ENCODE data around the gene ZNF831.

ZNF831 gene

DNA sequence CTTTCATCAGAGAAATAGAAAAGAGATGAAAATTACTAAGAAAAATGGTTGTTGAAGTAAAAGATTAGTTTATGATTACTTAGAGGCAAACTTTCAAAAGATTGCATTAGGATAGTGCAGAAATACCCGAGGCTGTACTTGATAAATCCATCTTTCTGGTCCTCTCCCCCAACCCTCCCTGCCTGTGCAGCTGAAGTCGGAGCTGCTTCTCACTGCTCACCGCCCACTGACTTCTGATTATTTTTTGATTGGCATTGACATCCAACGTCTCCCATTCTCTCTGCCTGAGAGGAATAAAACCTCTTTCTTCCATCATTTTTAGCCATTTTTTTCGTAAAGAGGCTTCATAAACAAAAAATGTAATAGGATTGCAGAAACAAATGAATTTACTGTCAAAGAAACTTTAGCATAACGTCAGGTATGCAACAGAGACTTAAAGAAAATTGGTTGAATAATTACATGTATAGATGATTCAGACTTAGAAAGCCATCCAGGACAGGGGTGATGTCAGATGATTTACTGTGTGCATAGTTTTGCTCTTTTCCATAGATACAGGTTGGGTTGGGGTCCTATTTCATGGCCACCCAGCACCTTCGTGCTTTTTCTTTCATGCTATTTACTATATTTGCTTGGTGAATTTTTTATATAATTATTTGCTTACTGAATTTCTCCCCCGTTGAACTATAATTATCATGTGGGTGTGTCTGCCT lies 83.2 kb downstream of the ZNF831 start:
- H3K4me3 ChIP-seq (ENCODE audit: low read depth, low read length), result no peak overlapping the region
- H3K27ac ChIP-seq, result no peak overlapping the region
- H3K27me3 ChIP-seq (ENCODE audit: insufficient read depth, low read depth, severe bottlenecking), result no peaks in the 10 kb centered on the region
- DNase-seq, result no peak
- H3K9me3 ChIP-seq (ENCODE audit: severe bottlenecking), result peaks cover 3% of the 10 kb centered on the region
- H3K36me3 ChIP-seq, result no peaks in the 10 kb centered on the region
- TF ChIP-seq, protein P1, sequence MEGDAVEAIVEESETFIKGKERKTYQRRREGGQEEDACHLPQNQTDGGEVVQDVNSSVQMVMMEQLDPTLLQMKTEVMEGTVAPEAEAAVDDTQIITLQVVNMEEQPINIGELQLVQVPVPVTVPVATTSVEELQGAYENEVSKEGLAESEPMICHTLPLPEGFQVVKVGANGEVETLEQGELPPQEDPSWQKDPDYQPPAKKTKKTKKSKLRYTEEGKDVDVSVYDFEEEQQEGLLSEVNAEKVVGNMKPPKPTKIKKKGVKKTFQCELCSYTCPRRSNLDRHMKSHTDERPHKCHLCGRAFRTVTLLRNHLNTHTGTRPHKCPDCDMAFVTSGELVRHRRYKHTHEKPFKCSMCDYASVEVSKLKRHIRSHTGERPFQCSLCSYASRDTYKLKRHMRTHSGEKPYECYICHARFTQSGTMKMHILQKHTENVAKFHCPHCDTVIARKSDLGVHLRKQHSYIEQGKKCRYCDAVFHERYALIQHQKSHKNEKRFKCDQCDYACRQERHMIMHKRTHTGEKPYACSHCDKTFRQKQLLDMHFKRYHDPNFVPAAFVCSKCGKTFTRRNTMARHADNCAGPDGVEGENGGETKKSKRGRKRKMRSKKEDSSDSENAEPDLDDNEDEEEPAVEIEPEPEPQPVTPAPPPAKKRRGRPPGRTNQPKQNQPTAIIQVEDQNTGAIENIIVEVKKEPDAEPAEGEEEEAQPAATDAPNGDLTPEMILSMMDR (IDR thresholded peaks at IDR 0.05; ENCODE audit: low read depth, low read length), result no peak

DNA sequence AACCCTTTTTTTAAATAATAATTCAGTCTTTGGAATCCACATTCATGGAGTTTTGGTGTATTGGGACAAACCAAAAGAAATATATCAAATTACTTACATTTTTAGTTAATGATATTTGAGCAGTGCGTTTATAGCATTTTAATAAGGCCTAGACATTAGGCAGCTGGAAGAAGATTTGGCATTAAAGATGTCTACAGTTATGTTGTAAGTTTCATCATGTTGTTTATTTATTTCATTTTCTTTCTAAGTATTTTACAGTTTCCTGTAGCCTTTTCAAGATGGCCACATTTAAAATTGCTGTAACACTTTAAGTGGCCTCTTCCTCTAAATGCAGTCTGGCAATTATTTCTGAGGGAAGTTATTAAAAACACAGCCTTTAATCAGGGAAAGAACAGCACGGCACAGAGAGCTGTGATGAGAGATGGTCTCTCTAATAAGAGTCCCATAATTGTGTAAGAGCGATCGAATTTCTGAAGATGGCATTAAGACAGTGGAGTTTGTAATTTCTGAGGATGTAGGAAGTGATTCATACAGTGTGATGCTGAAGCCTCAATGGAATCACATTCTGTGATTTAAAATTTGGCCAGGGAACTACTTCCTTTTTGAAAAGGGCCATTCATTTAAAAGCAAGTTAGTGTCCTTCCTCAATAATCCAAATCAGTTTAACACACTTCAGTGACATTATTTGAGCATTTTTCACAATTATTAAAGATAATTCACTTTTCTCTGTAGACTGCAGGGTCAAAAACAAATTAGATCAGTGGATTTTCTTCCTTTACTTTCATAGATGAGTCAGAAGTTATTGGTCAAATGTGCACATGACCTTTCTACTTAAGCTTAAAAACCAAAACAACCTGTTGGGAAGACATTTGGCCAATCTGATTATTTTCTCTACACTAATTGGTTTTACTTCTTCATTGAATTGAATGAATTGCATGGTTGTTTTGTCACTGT lies 84.4 kb downstream of the ZNF831 start:
- Histone ChIP-seq H3K27me3 (ENCODE audit: insufficient read depth, low read depth, severe bottlenecking) (no peaks in the 10 kb centered on the region), H3K4me3 (ENCODE audit: low read depth, low read length) (no peak overlapping the region), H3K9me3 (ENCODE audit: severe bottlenecking) (peaks cover 3% of the 10 kb centered on the region), H3K27ac (no peak overlapping the region), H3K36me3 (no peaks in the 10 kb centered on the region)
- no peak for DNase-seq
- TF ChIP-seq, protein P1 (IDR thresholded peaks at IDR 0.05; ENCODE audit: low read depth, low read length), result no peak

DNA sequence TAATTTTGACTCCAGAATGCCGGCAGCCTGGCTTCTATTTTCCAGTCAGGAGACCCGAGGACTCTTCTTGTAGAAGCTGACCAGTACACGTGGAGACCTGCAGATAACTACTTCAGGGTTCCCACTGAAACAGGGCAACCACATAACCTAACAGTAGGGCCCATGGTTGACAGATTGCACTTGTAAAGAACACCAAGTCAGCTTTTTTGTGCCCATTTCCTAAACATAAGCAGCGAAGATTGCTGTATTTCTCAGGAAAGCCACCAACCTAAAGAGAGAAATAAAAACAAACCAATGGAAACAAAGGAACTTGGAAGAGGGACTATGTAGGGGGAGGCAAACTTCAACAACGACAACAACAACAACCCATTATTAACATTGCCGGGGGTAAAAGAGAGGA lies 86.7 kb downstream of the ZNF831 start:
- H3K4me3 ChIP-seq (ENCODE audit: low read depth, low read length), result no peak overlapping the region
- no peaks in the 10 kb centered on the region for H3K36me3 ChIP-seq
- no peak overlapping the region for H3K27ac ChIP-seq
- no peaks in the 10 kb centered on the region for H3K27me3 ChIP-seq (ENCODE audit: insufficient read depth, low read depth, severe bottlenecking)
- TF ChIP-seq, protein P1 (IDR thresholded peaks at IDR 0.05; ENCODE audit: low read depth, low read length), result no peak
- peaks cover 3% of the 10 kb centered on the region for H3K9me3 ChIP-seq (ENCODE audit: severe bottlenecking)
- DNase-seq, result no peak

DNA sequence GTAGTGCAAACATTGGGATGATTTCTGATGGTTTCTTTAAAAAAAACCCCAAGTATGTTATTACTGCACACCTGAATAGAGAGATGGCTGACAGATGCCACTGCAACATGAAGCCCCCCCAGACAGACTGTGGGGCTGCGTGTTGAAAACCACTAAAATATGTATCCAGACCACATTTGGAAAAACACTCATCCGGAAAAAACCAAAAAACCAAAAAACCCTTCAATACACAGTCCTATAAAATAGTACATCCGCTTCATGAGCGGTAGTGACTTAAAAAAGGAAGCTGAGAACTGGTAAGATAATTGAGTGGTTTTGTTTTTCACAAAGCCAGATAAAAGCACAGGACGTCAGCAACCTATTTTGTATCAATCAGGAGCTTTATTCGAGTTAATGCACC lies 89.7 kb downstream of the ZNF831 start:
- no peaks in the 10 kb centered on the region for H3K27me3 ChIP-seq (ENCODE audit: insufficient read depth, low read depth, severe bottlenecking)
- H3K27ac ChIP-seq, result no peak overlapping the region
- TF ChIP-seq, protein P1 (IDR thresholded peaks at IDR 0.05; ENCODE audit: low read depth, low read length), result no peak

DNA sequence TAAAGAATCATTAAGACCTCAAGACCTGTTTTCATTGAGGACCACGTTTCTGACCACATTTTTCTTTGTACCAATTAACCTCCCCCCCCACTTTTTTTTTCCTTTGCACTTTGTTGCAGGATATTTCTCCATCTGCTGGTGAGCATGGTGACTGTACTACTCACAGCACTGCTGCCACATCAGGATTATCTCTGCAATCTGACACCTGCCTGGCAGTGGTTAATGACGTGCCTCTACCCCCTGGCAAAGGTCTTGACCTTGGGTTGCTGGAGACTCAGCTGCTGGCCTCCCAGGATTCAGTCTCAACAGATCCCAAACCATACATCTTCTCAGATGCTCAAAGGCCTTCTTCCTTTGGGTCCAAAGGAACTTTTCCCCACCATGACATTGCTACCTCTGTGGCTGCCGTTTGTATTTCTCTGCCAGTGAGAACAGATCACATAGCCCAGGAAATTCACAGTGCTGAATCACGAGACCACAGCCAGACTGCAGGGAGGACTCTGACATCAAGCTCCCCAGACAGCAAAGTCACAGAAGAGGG lies 90.2 kb downstream of the ZNF831 start:
- Histone ChIP-seq H3K9me3 (ENCODE audit: severe bottlenecking) (peaks cover 3% of the 10 kb centered on the region), H3K27ac (no peak overlapping the region), H3K36me3 (no peaks in the 10 kb centered on the region), H3K4me3 (ENCODE audit: low read depth, low read length) (no peak overlapping the region), H3K27me3 (ENCODE audit: insufficient read depth, low read depth, severe bottlenecking) (no peaks in the 10 kb centered on the region)
- TF ChIP-seq, protein P1 (IDR thresholded peaks at IDR 0.05; ENCODE audit: low read depth, low read length), result 0 out of 2 replicates have a peak, but pooled peaks have one; percentile 17
- DNase-seq, result peak; percentile 12

More for the DNA sequence above, 89.7 kb downstream of the ZNF831 start:
- DNase-seq, result no peak
- Histone ChIP-seq H3K4me3 (ENCODE audit: low read depth, low read length) (no peak overlapping the region), H3K9me3 (ENCODE audit: severe bottlenecking) (peaks cover 3% of the 10 kb centered on the region), H3K36me3 (no peaks in the 10 kb centered on the region)

Measured in WERI-Rb-1 (cell line).